K562 (cell line): ENCODE data around the gene HSPB2. TPM values are rescaled to one million over a fixed set of nuclear protein-coding genes. Genes with fewer than 3 reads are reported as not detected.

ENCODE experiments used
- ATAC-seq: fragments of 200-7000 bp; cut with Tn5 transposase; 3 replicates; pipeline ENCODE4 v1.9.1; 2020; ENCODE audit warnings: moderate library complexity
- BruUV-seq: library from RNA; stranded (reverse); fragments of 400-500 nt; replicated peaks from 2 replicates; lab custom pipeline; 2021; lab: Mats Ljungman, UMichigan
- CTCF ChIA-PET: fragments of 300-600 bp; formaldehyde crosslinking; extraction: SDS; loops from one replicate; lab custom pipeline; 2021; ENCODE audit warnings: low intra/inter-chr PET ratio; lab: Yijun Ruan, JAX
- POLR2A ChIA-PET: fragments of 300-600, 350-650 bp; sonication (Branson Sonifier 250); formaldehyde crosslinking; extraction: SDS; loops from one replicate; lab custom pipeline; 2021; ENCODE audit warnings: antibody characterized with exemption, inconsistent platforms; lab: Yijun Ruan, JAX
- DNase-seq, 4 experiments: peaks; one replicate each; pipeline versions ENCODE4 v3.0.0 to v3.0.0-alpha.2; 2011 to 2018; ENCODE audit warnings: low spot score in 3 of 4, mixed read lengths in 3 of 4; ENCODE audit errors: extremely low read depth in 1 of 4
- FAIRE-seq: peaks from 2 replicates; lab custom pipeline; 2011; peaks lifted over from hg19 to GRCh38; lab: Jason Lieb, UNC
- H2AFZ ChIP-seq: 2 replicates; pipeline ENCODE4 v1.6.0; 2011; ENCODE audit warnings: low read depth, low read length, control low read depth, inconsistent platforms
- H3K27ac ChIP-seq: fragments of 200-600 bp; 3 replicates; pipeline ENCODE4 v1.8.0; 2011; ENCODE audit warnings: low read depth, mild to moderate bottlenecking, control low read depth, inconsistent platforms, low read length, moderate library complexity, mixed read lengths; ENCODE audit errors: extremely low read depth
- H3K27me3 ChIP-seq, 2 experiments: fragments of 300-600 bp in 1 of 2; 2 replicates in 1 of 2; 3 replicates in 1 of 2; pipeline versions ENCODE4 v1.6.0 to v1.8.0; 2011; ENCODE audit warnings: inconsistent platforms in 2 of 2, low read length in 2 of 2, mild to moderate bottlenecking in 1 of 2, mixed read lengths in 1 of 2, moderate library complexity in 1 of 2; ENCODE audit not compliant: control insufficient read depth in 2 of 2, insufficient read depth in 2 of 2
- H3K36me3 ChIP-seq: fragments of 300-600 bp; 3 replicates; pipeline ENCODE4 v1.8.0; 2011; ENCODE audit warnings: mild to moderate bottlenecking, low read length, inconsistent platforms; ENCODE audit not compliant: control insufficient read depth, insufficient read depth
- H3K4me1 ChIP-seq, 2 experiments: fragments of 200-600 bp in 1 of 2; replicated peaks in 1 of 2; 2 replicates in 1 of 2; 3 replicates in 1 of 2; pipeline versions ENCODE4 v1.5.1 to v1.8.0; 2011; ENCODE audit warnings: inconsistent platforms in 2 of 2, low read length in 2 of 2, mild to moderate bottlenecking in 1 of 2, mixed read lengths in 1 of 2, moderate library complexity in 1 of 2; ENCODE audit not compliant: control insufficient read depth in 2 of 2, insufficient read depth in 2 of 2
- H3K4me2 ChIP-seq: 2 replicates; pipeline ENCODE4 v1.6.1; 2011; ENCODE audit warnings: low read length, control low read depth, inconsistent platforms, mixed read lengths; ENCODE audit not compliant: insufficient read depth
- H3K4me3 ChIP-seq: fragments of 200-600 bp; sonication (generic), shearing (Covaris generic); 2 replicates; pipeline ENCODE4 v1.5.1; 2016; ENCODE audit warnings: control low read depth, inconsistent platforms
- H3K79me2 ChIP-seq: fragments of 200-600 bp; 3 replicates; pipeline ENCODE4 v1.8.0; 2011; ENCODE audit warnings: low read length, inconsistent platforms; ENCODE audit not compliant: control insufficient read depth, insufficient read depth
- H3K9ac ChIP-seq, 2 experiments: 2 replicates each; pipeline versions ENCODE4 v1.6.0 to v1.6.1; 2011; ENCODE audit warnings: low read depth in 2 of 2, low read length in 2 of 2, control low read depth in 1 of 2, inconsistent platforms in 1 of 2, mild to moderate bottlenecking in 1 of 2, mixed read lengths in 1 of 2; ENCODE audit not compliant: insufficient read depth in 1 of 2
- H3K9me1 ChIP-seq: one replicate; pipeline ENCODE4 v1.6.0; 2011; ENCODE audit warnings: inconsistent platforms, mild to moderate bottlenecking, low read length, moderate library complexity; ENCODE audit not compliant: control insufficient read depth, insufficient read depth
- H3K9me3 ChIP-seq: replicated peaks from 2 replicates; pipeline ENCODE4 v1.5.1; 2011; ENCODE audit warnings: low read depth, low read length, inconsistent platforms; ENCODE audit not compliant: control insufficient read depth, insufficient read depth
- H4K20me1 ChIP-seq: replicated peaks from 2 replicates; pipeline ENCODE4 v1.6.1; 2011; ENCODE audit warnings: low read length, inconsistent platforms, mixed read lengths; ENCODE audit not compliant: control insufficient read depth, insufficient read depth
- DDX20 ChIP-seq: fragments of 450-650 bp; IDR thresholded peaks from 2 replicates; pipeline ENCODE4 v1.6.1; 2016; ENCODE audit warnings: missing genetic modification characterization, low read depth, mild to moderate bottlenecking, missing compliant biosample characterization, moderate library complexity
- HDAC3 ChIP-seq: fragments of 450-650 bp; IDR thresholded peaks from 2 replicates; pipeline ENCODE4 v1.6.1; 2018; ENCODE audit warnings: borderline replicate concordance, mild to moderate bottlenecking, moderate library complexity; ENCODE audit not compliant: partially characterized antibody
- HMG20B ChIP-seq: fragments of 250-450 bp; sonication (Bioruptor Pico); IDR thresholded peaks from 2 replicates; pipeline ENCODE4 v1.5.0; 2021; ENCODE audit warnings: mild to moderate bottlenecking
- ZNF121 ChIP-seq: sonication (generic); formaldehyde crosslinking; conservative IDR thresholded peaks from 2 replicates; pipeline ENCODE4 v1.8.0; 2022; ENCODE audit warnings: missing genetic modification reagents
- WGBS: fragments of 100-300 bp; shearing (Covaris generic); methylation state at CpG from one replicate; pipeline ENCODE4 v1.1.6; 2016; ENCODE audit warnings: low coverage, mixed read lengths; ENCODE audit not compliant: insufficient coverage; ENCODE audit errors: missing lambda C conversion rate; 5-methylcytosine and 5-hydroxymethylcytosine counted together
- in situ Hi-C: fragments of 300-500 bp; cut with MboI; formaldehyde crosslinking; loops from 4 replicates; pipeline ENCODE4 v1.15.0; 2018; ENCODE audit warnings: inconsistent platforms, mixed read lengths
- intact Hi-C: fragments of 100-400 bp; cut with micrococcal nuclease; formaldehyde crosslinking; loops from 2 replicates; pipeline ENCODE4 v1.14.2; 2022
- polyA plus RNA-seq, 8 experiments: library from polyadenylated mRNA; depleted of rRNA in 4 of 8; stranded (reverse) in 5 of 8; unstranded in 3 of 8; fragments of >200 nt; fragmentation: Nextera tagmentation in 2 of 8; fragmentation: Illumina TruSeq in 1 of 8; extraction: Ambion mirVana in 2 of 8; extraction: Trizol in 1 of 8; gene quantifications; 2 replicates each; pipeline versions ENCODE4 v1.2.1 to v1.2.3, GENCODE V29; 2011 to 2014; ENCODE audit warnings: inconsistent platforms in 1 of 8, missing spikeins in 1 of 8
- total RNA-seq, 7 experiments: library from RNA; depleted of rRNA in 6 of 7; stranded (reverse); fragments of >200 nt in 6 of 7; fragmentation: Illumina TruSeq in 2 of 7; extraction: Trizol in 2 of 7; gene quantifications; 2 replicates each; pipeline versions ENCODE4 v1.2.1 to v1.2.3, GENCODE V29; 2011 to 2021; ENCODE audit warnings: low replicate concordance in 1 of 7
- TF ChIP-seq, protein P1 (sequence below): sonication (generic); formaldehyde crosslinking; IDR thresholded peaks from 2 replicates; pipeline ENCODE4 v1.8.0; 2022; ENCODE audit warnings: mild to moderate bottlenecking, missing genetic modification reagents, borderline replicate concordance
- TF ChIP-seq, protein P2 (sequence below): fragments of 450-650 bp; IDR thresholded peaks from 2 replicates; pipeline ENCODE4 v1.6.1; 2018; ENCODE audit not compliant: partially characterized antibody
- TF ChIP-seq, protein P3 (sequence below): sonication (generic); IDR thresholded peaks from 2 replicates; pipeline ENCODE4 v1.6.1; 2016

The HSPB2 gene
- total and polyA plus RNA-seq, 9 of the 15 experiments (the other 6 are each of a cell fraction or from before 2014, with no cell fraction given) = 0.06 to 0.35 (median 0.11) TPM; not detected in 5

DNA sequence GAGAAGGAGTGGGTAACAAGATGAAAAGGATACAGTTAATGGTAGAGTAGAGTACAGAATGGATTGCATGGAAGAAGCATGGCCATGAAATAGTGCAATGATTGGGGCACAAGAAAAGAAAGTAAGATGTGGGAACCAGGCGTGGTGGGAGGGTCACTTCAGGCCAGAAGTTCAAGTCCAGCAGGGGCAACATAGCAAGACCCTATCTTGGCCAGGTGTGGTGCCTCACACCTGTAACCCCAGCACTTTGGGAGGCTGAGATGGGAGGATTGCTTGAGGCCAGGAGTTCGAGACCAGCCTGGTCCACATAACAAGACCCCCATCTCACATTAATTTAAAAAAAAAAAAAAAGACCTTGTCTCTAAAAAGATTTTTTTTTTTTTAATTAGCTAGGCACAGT, 4.8 kb downstream of the HSPB2 start:
- Histone ChIP-seq H3K9me3 (no peaks in the 10 kb centered on the region), H2AFZ (no peak overlapping the region), H3K9me1 (peaks cover 3% of the 10 kb centered on the region), H3K36me3 (no peaks in the 10 kb centered on the region), H4K20me1 (no peaks in the 10 kb centered on the region), H3K27me3 (no peaks in the 10 kb centered on the region), H3K27ac (no peak overlapping the region), H3K4me3 (no peak overlapping the region), H3K4me2 (no peak overlapping the region), H3K9ac (no peak overlapping the region), H3K4me1 (peaks cover 2 to 24% of the 10 kb centered on the region in 2 experiments), H3K79me2 (no peaks in the 10 kb centered on the region)
- ChIA-PET POLR2A (interaction anchor here (0.8 to 1.1 kb wide), 2 partner anchors 8 to 9 kb away, joined by 4 read pairs; no protein-coding TSS in a partner anchor), CTCF (no interaction called here)
- intact Hi-C loops = no loop called here
- FAIRE-seq (no peak), DNase-seq (no peak), ATAC-seq (no peak)
- 41% methylated on average over 2 of the region's 2 CpGs for WGBS
- no TSS peak for BruUV-seq
- in situ Hi-C loops = no loop called here
- TF ChIP-seq HMG20B (CRISPR knock-in tag) (no peak), ZNF121 (CRISPR knock-in tag) (0 out of 2 replicates have a peak, but pooled peaks have one; percentile 31)

DNA sequence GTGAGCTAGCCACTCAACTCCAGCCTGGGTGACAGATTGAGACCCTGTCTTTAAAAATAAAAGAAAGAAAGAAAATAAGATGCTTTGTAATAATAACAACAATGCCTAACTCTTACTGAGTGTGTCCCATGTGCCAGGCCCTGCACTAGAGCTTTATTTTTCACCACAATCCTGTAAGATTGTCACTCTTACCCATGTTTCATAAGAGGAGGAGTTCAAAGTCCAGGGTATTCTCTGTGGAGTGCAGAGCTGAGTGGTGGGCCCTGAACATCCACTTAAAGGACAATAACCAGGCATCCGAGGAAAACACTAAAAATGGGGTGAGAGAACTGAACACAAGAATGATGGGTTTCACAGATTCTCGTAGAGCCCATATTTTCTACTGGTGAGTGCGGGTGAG, 5.3 kb downstream of the HSPB2 start:
- intact Hi-C loops = no loop called here
- Histone ChIP-seq H2AFZ (peak overlapping the region; percentile 88), H3K36me3 (no peaks in the 10 kb centered on the region), H3K4me2 (no peak overlapping the region), H3K9me3 (no peaks in the 10 kb centered on the region), H3K27ac (no peak overlapping the region), H3K4me3 (no peak overlapping the region), H3K4me1 (peaks cover 5 to 19% of the 10 kb centered on the region in 2 experiments), H3K9me1 (peaks cover 3% of the 10 kb centered on the region), H3K9ac (no peak overlapping the region), H3K79me2 (no peaks in the 10 kb centered on the region), H3K27me3 (no peaks in the 10 kb centered on the region), H4K20me1 (no peaks in the 10 kb centered on the region)
- POLR2A ChIA-PET = interaction anchor here (0.8 to 1.1 kb wide), 2 partner anchors 8 to 9 kb away, joined by 4 read pairs; no protein-coding TSS in a partner anchor
- no TSS peak for BruUV-seq
- DNase-seq = no peak
- in situ Hi-C loops = no loop called here
- 77% methylated on average over 3 of the region's 3 CpGs for WGBS
- FAIRE-seq = no peak
- no peak for ATAC-seq
- CTCF ChIA-PET = no interaction called here
- TF ChIP-seq, protein P1, sequence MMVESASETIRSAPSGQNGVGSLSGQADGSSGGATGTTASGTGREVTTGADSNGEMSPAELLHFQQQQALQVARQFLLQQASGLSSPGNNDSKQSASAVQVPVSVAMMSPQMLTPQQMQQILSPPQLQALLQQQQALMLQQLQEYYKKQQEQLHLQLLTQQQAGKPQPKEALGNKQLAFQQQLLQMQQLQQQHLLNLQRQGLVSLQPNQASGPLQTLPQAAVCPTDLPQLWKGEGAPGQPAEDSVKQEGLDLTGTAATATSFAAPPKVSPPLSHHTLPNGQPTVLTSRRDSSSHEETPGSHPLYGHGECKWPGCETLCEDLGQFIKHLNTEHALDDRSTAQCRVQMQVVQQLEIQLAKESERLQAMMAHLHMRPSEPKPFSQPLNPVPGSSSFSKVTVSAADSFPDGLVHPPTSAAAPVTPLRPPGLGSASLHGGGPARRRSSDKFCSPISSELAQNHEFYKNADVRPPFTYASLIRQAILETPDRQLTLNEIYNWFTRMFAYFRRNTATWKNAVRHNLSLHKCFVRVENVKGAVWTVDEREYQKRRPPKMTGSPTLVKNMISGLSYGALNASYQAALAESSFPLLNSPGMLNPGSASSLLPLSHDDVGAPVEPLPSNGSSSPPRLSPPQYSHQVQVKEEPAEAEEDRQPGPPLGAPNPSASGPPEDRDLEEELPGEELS (CRISPR knock-in tag) = no peak
- TF ChIP-seq, protein P2, sequence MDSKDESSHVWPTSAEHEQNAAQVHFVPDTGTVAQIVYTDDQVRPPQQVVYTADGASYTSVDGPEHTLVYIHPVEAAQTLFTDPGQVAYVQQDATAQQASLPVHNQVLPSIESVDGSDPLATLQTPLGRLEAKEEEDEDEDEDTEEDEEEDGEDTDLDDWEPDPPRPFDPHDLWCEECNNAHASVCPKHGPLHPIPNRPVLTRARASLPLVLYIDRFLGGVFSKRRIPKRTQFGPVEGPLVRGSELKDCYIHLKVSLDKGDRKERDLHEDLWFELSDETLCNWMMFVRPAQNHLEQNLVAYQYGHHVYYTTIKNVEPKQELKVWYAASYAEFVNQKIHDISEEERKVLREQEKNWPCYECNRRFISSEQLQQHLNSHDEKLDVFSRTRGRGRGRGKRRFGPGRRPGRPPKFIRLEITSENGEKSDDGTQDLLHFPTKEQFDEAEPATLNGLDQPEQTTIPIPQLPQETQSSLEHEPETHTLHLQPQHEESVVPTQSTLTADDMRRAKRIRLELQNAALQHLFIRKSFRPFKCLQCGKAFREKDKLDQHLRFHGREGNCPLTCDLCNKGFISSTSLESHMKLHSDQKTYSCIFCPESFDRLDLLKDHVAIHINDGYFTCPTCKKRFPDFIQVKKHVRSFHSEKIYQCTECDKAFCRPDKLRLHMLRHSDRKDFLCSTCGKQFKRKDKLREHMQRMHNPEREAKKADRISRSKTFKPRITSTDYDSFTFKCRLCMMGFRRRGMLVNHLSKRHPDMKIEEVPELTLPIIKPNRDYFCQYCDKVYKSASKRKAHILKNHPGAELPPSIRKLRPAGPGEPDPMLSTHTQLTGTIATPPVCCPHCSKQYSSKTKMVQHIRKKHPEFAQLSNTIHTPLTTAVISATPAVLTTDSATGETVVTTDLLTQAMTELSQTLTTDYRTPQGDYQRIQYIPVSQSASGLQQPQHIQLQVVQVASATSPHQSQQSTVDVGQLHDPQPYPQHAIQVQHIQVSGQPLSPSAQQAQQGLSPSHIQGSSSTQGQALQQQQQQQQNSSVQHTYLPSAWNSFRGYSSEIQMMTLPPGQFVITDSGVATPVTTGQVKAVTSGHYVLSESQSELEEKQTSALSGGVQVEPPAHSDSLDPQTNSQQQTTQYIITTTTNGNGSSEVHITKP = no peak
- TF ChIP-seq HDAC3 = no peak
- TF ChIP-seq, protein P3, sequence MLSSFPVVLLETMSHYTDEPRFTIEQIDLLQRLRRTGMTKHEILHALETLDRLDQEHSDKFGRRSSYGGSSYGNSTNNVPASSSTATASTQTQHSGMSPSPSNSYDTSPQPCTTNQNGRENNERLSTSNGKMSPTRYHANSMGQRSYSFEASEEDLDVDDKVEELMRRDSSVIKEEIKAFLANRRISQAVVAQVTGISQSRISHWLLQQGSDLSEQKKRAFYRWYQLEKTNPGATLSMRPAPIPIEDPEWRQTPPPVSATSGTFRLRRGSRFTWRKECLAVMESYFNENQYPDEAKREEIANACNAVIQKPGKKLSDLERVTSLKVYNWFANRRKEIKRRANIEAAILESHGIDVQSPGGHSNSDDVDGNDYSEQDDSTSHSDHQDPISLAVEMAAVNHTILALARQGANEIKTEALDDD = no peak
- no peak for TF ChIP-seq DDX20 (tag)
